Epithelial cell of esophagus (primary cell): ENCODE measurements around the gene FTCD.

Source experiments
- DNase-seq: peaks from one replicate; pipeline ENCODE4 v3.0.0; 2010; ENCODE audit warnings: low read depth
- H3K4me3 ChIP-seq: 2 replicates; pipeline ENCODE4 v1.5.1; 2011; ENCODE audit warnings: mild to moderate bottlenecking, low read length, control low read depth
- TF ChIP-seq, protein P1 (sequence below): IDR thresholded peaks from 2 replicates; pipeline ENCODE4 v1.5.1; 2011; ENCODE audit warnings: low read depth, mild to moderate bottlenecking, low read length, control low read depth, inconsistent platforms; ENCODE audit not compliant: insufficient read depth; ENCODE audit errors: missing control alignments

Gene FTCD

DNA sequence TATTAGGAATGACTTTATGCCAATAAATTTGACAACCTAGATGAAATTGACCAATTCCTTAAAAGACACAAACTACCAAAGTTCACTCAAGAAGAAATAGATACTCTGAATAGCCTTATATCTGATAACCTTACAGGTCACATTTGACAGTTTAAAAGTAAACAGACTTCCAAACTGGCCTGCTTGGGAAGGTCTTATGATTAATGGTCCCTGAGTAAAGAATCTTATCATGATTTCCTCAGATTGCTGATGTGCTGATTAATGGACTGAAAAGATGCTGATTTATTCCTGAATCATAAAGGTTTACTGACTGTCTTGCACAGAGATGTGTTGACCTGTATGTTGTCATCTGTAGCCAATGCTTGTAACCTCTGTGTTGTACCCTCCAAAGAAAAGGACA, 9.7 kb upstream of the FTCD start:
- no peak for DNase-seq
- TF ChIP-seq, protein P1, sequence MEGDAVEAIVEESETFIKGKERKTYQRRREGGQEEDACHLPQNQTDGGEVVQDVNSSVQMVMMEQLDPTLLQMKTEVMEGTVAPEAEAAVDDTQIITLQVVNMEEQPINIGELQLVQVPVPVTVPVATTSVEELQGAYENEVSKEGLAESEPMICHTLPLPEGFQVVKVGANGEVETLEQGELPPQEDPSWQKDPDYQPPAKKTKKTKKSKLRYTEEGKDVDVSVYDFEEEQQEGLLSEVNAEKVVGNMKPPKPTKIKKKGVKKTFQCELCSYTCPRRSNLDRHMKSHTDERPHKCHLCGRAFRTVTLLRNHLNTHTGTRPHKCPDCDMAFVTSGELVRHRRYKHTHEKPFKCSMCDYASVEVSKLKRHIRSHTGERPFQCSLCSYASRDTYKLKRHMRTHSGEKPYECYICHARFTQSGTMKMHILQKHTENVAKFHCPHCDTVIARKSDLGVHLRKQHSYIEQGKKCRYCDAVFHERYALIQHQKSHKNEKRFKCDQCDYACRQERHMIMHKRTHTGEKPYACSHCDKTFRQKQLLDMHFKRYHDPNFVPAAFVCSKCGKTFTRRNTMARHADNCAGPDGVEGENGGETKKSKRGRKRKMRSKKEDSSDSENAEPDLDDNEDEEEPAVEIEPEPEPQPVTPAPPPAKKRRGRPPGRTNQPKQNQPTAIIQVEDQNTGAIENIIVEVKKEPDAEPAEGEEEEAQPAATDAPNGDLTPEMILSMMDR: no peak
- H3K4me3 ChIP-seq: no peak overlapping the region

DNA sequence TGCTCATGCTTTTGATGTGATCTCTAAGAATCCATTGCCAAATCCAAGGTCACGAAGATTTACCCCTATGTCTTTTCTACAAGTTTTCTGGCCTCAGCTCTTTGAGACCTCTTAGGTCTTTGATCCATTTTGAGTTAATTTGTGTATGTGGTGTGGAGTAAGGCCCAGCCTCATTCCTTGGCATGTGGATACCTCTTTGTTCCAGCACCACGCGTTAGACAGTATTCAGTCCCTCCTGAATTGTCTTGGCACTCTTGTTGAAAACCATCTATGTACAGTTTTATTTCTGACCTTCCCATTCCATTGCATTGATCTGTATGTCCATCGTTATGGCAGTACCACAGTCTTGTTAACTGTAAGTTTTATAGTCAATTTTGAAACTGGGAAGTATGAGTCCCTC, 8.0 kb upstream of the FTCD start:
- TF ChIP-seq, protein P1: no peak
- no peak overlapping the region for H3K4me3 ChIP-seq
- DNase-seq: no peak

DNA sequence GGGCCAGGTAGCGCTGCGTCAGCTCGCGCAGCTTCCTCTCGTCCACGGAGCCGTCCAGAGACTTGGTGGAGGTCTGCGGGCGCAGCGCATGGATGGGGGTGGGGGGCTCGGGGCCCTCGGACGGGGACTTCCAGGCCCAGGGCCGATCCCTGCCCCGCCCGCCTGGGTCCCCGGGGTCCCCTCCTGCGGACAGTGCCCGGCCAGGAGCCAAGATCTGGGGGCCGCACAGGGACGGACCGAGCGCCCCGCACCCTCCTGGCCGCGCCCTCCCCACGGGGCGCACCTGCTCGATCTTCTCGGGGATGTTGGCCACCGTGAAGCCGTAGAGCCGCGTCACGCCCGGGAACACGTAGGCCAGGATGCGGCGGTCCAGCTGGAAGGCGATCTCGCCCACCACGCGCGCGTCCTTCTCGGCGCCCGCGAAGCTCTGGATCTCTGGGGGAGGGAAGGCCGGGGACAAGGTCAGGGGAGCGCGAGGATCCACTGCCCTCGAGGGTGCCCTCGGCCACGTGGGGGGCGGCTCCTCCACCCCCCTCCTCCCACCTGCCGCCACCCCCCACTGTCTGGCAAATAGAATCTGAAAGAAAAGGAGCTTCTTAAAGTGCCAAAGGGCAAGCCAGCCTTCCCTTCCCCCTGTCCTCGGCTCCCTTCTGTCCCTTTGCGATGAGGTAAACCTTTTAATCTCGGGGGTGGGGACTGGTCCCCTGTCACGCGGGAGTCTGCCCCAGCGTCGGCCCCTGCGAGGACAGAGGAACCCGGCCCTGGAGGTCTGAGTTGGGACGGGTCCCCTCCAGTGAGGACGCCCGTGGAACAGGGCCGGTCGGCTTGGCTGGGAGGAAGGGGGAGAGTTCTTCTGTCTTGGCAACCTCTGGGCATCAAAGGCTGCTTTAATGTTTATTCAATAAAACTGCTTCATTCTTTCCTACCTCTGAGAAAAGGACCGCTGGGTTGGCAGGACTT, 6.5 kb upstream of the FTCD start:
- no peak for DNase-seq
- TF ChIP-seq, protein P1: no peak
- no peak overlapping the region for H3K4me3 ChIP-seq

DNA sequence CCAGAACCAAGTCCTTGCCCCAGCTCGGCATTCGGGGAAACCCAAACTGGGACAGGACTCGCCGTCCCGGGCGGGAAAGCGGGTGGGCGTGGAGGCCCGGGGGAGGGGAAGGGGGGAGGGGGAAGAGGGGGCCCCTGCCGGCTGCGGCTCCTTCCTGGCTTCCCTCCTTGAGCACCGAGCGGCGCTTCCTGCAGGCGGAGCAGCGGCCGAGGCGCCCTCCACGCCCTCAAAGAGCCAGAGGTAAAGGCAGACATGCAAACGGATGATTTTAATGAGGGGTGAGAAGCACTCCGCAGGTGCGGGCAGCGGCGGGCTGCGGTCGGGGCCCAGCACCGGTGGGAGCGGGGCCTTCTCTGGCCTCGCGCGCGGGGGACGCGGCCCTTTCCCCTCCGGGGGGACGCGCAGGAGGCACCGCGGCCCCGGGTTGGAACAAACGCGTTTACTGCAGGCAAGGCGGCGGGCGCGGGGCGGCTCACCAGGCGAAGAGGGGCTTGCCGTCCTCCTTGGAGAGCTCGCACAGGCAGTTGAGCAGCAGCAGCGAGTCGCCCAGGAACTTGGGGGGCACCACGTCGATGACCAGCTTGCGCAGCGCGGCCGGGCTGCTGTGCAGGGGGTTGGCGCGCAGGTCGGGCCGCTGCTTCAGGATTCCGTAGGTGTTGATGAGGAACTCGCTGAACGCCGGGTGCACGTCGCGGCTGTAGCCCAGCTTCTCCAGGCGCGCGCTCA, 5.7 kb upstream of the FTCD start:
- peak; percentile 13 for DNase-seq
- TF ChIP-seq, protein P1: no peak
- H3K4me3 ChIP-seq: no peak overlapping the region

DNA sequence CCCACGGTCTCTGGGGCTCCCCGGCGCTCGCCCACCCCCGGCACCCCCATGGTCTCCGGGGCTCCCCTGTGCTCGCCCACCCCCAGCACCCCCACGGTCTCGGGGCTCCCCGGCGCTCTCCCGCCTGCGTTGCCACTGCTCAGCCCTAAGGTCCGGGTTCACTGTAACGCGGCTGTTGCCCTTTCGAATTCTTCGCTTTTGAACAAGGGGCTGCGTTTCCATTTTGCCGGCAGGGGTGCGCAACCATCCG, 5.2 kb upstream of the FTCD start:
- DNase-seq: no peak
- TF ChIP-seq, protein P1: no peak
- no peak overlapping the region for H3K4me3 ChIP-seq

DNA sequence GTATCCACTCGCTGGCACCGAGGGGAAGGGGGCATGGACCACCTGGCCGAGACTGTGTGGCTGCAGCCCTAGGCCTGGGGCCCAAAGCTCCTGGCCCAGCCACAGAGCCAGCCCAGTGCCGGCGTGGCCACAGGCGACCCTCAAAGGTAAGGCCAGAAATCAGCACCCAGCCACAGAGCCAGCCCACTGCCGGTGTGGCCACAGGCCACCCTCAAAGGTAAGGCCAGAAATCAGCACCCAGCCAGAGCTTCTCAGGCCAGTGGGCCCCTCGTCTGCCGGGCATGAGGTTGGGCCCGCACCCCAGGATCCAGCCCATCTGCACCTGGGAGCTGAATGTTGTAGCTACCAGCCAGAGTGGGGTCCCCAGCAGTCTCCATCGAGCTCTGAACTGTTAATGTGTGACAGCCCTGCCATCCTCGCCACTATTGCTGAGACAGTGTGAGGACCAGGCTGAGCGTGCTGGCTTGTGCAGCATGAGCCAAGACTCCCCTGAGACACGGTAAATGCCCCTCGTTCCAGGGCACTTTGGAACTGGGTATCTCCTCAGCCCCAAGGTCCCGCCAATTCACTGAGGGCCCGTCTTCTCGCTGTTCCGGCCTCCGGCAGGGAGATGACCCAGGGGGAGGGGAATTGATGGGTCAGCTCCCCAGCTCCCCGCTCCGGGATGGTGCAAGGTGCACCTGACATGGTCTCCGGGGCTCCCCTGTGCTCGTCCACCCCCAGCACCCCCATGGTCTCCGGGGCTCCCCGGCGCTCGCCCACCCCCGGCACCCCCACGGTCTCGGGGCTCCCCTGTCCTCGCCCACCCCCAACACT, 4.7 kb upstream of the FTCD start:
- DNase-seq: no peak
- TF ChIP-seq, protein P1: no peak
- H3K4me3 ChIP-seq: no peak overlapping the region
